Esophagus muscularis mucosa (tissue), 4 donors: ENCODE data around the gene CCDC169. TPM values are rescaled to one million over a fixed set of nuclear protein-coding genes. Genes with fewer than 3 reads are reported as not detected.

Source experiments
- DNase-seq: peaks from one replicate; pipeline ENCODE4 v3.0.0-alpha.2; 2017; ENCODE audit errors: extremely low spot score
- H3K27ac ChIP-seq, 4 donors: fragments of 200-600 bp; sonication (generic); replicated peaks in 1 of 4; 1 replicate in 3 of 4; 2 replicates in 1 of 4; pipeline ENCODE4 v1.5.1; 2016 to 2019; ENCODE audit warnings: mild to moderate bottlenecking in 1 of 4
- H3K27me3 ChIP-seq, 4 donors: fragments of 200-600 bp; sonication (generic); one replicate each; pipeline versions ENCODE4 v1.5.1 to v1.6.0; 2016 to 2019
- H3K36me3 ChIP-seq, 4 donors: fragments of 200-600 bp; sonication (generic); one replicate each; pipeline ENCODE4 v1.5.1; 2016 to 2019
- H3K4me1 ChIP-seq, 4 donors: fragments of 200-600 bp; sonication (generic); one replicate each; pipeline ENCODE4 v1.5.1; 2016 to 2019
- H3K4me3 ChIP-seq, 4 donors: fragments of 200-600 bp; sonication (generic); 1 replicate in 2 of 4; 2 replicates in 2 of 4; pipeline ENCODE4 v1.5.1; 2016 to 2019; ENCODE audit warnings: mild to moderate bottlenecking in 4 of 4, moderate library complexity in 1 of 4
- H3K9me3 ChIP-seq, 4 donors: fragments of 200-600 bp; sonication (generic); 1 replicate in 3 of 4; 2 replicates in 1 of 4; pipeline ENCODE4 v1.5.1; 2016 to 2019
- EP300 ChIP-seq: sonication (generic); formaldehyde crosslinking; IDR thresholded peaks from one replicate; pipeline ENCODE4 v1.6.1; 2017; ENCODE audit warnings: antibody characterized with exemption
- POLR2A ChIP-seq: fragments of 450-650 bp; IDR thresholded peaks from one replicate; pipeline ENCODE4 v1.6.1; 2017; ENCODE audit warnings: antibody characterized with exemption, moderate library complexity, mild to moderate bottlenecking, low read depth
- POLR2AphosphoS5 ChIP-seq, 2 donors: sonication (generic); formaldehyde crosslinking; IDR thresholded peaks; one replicate each; pipeline ENCODE4 v1.6.1; 2017; ENCODE audit warnings: antibody characterized with exemption in 2 of 2
- WGBS: methylation state at CpG from one replicate; pipeline ENCODE4 v1.1.5; 2018; 5-methylcytosine and 5-hydroxymethylcytosine counted together
- intact Hi-C: fragments of 100-400 bp; cut with DNase I; formaldehyde crosslinking; loops from one replicate; pipeline ENCODE4 v1.15.1; 2023
- total RNA-seq, 4 donors: library from RNA; depleted of rRNA; stranded (reverse); fragments of >200 nt; gene quantifications; one replicate each; pipeline versions ENCODE4 v1.1.0 to v1.2.1, GENCODE V29; 2016
- TF ChIP-seq, protein P1 (sequence below), 3 experiments: fragments of 200-600 bp in 2 of 3; fragments of 450-650 bp in 1 of 3; sonication (generic) in 2 of 3; IDR thresholded peaks; one replicate each; pipeline ENCODE4 v1.5.1; 2017 to 2019; ENCODE audit warnings: antibody characterized with exemption in 3 of 3, mild to moderate bottlenecking in 2 of 3, moderate library complexity in 1 of 3

CCDC169 gene
- total RNA-seq, 4 donors from 2014 or later = 0.42 to 1.6 (median 0.84) TPM

- WGBS = 92% methylated on average over 3 of the region's 3 CpGs
- Histone ChIP-seq H3K4me1 (no peaks in the 10 kb centered on the region), H3K4me3 (no peak overlapping the region), H3K9me3 (no peaks in the 10 kb centered on the region), H3K27me3 (no peaks in the 10 kb centered on the region), H3K27ac (no peak overlapping the region), H3K36me3 (no peaks in the 10 kb centered on the region)
- DNase-seq = no peak
- intact Hi-C loops = no loop called here
- TF ChIP-seq EP300 (no peak), POLR2AphosphoS5 (IDR thresholded peaks at IDR 0.05) (no peak), POLR2A (no peak)
- TF ChIP-seq, protein P1, sequence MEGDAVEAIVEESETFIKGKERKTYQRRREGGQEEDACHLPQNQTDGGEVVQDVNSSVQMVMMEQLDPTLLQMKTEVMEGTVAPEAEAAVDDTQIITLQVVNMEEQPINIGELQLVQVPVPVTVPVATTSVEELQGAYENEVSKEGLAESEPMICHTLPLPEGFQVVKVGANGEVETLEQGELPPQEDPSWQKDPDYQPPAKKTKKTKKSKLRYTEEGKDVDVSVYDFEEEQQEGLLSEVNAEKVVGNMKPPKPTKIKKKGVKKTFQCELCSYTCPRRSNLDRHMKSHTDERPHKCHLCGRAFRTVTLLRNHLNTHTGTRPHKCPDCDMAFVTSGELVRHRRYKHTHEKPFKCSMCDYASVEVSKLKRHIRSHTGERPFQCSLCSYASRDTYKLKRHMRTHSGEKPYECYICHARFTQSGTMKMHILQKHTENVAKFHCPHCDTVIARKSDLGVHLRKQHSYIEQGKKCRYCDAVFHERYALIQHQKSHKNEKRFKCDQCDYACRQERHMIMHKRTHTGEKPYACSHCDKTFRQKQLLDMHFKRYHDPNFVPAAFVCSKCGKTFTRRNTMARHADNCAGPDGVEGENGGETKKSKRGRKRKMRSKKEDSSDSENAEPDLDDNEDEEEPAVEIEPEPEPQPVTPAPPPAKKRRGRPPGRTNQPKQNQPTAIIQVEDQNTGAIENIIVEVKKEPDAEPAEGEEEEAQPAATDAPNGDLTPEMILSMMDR (IDR thresholded peaks at IDR 0.05) = no peak
These were observed 84.8 kb downstream of the CCDC169 start for GRCh38 chr13:36212789-36213188.

DNA sequence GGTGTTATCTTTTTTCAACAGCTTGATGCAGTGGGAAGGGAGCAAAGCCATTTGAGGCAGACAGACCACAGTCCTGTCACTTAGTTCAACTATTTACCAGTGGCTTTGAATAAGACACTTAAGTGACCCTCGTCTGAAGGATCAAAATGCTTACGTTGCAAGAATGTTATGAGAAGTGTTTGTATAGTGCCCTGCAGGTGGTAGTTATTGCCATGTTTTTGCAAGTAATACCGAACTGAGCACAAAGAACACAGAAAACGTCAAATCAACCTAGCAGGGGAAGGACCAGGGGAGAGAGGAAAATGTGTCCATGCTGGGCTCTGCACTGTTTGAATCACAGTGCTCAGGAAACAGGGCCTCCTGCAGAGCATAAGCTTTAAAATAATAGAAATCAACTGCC lies 86.0 kb downstream of the CCDC169 start:
- Histone ChIP-seq H3K27me3 (no peaks in the 10 kb centered on the region), H3K4me3 (no peak overlapping the region), H3K9me3 (no peaks in the 10 kb centered on the region), H3K27ac (no peak overlapping the region), H3K36me3 (no peaks in the 10 kb centered on the region), H3K4me1 (no peaks in the 10 kb centered on the region)
- DNase-seq = no peak
- intact Hi-C loops = no loop called here
- TF ChIP-seq POLR2AphosphoS5 (IDR thresholded peaks at IDR 0.05) = no peak
- 82% methylated on average over 4 of the region's 4 CpGs for WGBS

DNA sequence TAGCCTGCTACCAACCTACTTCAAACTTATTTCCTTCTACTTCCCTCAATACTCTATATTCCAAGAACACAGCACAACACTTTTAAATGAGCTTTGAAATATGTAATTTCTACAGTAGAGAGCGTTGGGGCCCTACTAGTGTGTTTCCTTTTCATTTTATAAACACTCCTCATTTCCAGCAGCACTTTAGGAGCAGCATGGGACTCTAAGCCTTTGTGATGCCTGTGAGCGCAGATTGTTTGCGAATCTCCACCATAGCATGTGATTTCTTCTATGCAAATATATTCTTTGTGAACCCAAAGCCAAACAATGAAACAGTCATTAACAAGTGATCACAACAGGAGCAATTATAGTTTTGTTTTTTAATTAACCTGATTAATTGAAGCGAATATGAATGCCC lies 86.9 kb downstream of the CCDC169 start:
- H3K27me3 ChIP-seq = no peaks in the 10 kb centered on the region
- intact Hi-C loops = no loop called here
- H3K4me1 ChIP-seq = no peaks in the 10 kb centered on the region
- no peaks in the 10 kb centered on the region for H3K9me3 ChIP-seq
- no peak overlapping the region for H3K27ac ChIP-seq
- 95% methylated on average over 4 of the region's 4 CpGs for WGBS
- H3K4me3 ChIP-seq = no peak overlapping the region
- H3K36me3 ChIP-seq = no peaks in the 10 kb centered on the region
- no peak for DNase-seq
- TF ChIP-seq POLR2AphosphoS5 (IDR thresholded peaks at IDR 0.05) (no peak), POLR2A (no peak), EP300 (no peak)
- TF ChIP-seq, protein P1 (IDR thresholded peaks at IDR 0.05) = no peak

- H3K4me3 ChIP-seq = no peak overlapping the region
- H3K9me3 ChIP-seq = no peaks in the 10 kb centered on the region
- intact Hi-C loops = no loop called here
- TF ChIP-seq POLR2A (no peak), EP300 (no peak), POLR2AphosphoS5 (IDR thresholded peaks at IDR 0.05) (no peak)
- TF ChIP-seq, protein P1 (IDR thresholded peaks at IDR 0.05) = no peak
- H3K4me1 ChIP-seq = no peaks in the 10 kb centered on the region
- no peak for DNase-seq
- no peaks in the 10 kb centered on the region for H3K36me3 ChIP-seq
- WGBS = 90% methylated on average over 5 of the region's 5 CpGs
- H3K27me3 ChIP-seq = no peaks in the 10 kb centered on the region
- H3K27ac ChIP-seq = no peak overlapping the region
These were observed 89.9 kb downstream of the CCDC169 start for GRCh38 chr13:36207672-36208071.

DNA sequence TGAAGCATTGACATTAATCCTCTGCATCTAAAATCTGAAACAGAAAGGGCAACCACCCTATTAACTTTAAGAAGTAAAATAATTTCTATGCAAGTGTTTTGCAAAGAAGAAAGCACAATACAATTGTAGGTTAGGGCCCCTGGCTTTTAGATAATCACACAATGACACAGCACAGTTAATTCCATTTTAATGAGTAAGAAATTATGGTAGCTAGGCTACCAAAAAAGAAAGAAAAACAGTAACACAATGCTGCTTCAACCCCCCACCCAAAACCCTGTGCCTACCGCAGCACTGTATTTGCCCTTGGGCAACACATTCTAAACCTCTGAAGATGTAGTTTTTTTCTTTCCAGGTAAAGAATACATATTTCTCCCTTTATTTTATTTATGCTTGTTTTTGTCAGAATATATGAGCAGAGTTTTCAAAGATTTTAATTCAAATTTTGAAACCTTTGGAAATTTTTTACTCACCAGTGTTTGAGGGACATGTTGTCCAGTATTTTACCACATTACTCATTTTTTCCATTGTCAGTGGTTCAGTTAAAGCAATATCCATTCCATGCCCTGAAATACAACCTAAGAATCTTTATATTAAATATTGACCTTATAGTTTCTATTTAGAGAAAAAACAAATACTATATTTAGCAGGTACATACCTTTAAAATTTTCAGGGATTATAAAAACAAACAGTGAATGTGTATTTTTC lies 104.3 kb downstream of the CCDC169 start:
- peaks cover 0 to 6% (median 0%) of the 10 kb centered on the region in 4 donors for H3K4me1 ChIP-seq
- DNase-seq = no peak
- H3K27ac ChIP-seq = no peak overlapping the region
- no peaks in the 10 kb centered on the region for H3K9me3 ChIP-seq
- WGBS = 71% methylated on average over 1 of the region's 1 CpG
- no peaks in the 10 kb centered on the region for H3K27me3 ChIP-seq
- no peak for TF ChIP-seq EP300
- TF ChIP-seq POLR2A = no peak
- TF ChIP-seq POLR2AphosphoS5 (IDR thresholded peaks at IDR 0.05) = no peak
- TF ChIP-seq, protein P1 (IDR thresholded peaks at IDR 0.05) = no peak
- H3K4me3 ChIP-seq = no peak overlapping the region
- H3K36me3 ChIP-seq = no peaks in the 10 kb centered on the region
- intact Hi-C loops = no loop called here
